DMS153 (cell line): Measurements from ENCODE around the gene PTPN6.

ENCODE experiments used
- DNase-seq: peaks from one replicate; lab custom pipeline; 2025; lab: John Stamatoyannopoulos, UW

Gene PTPN6

GRCh38 chr12:6970096-6970527, 19.0 kb downstream of the PTPN6 start:
- no peak for DNase-seq

DNA sequence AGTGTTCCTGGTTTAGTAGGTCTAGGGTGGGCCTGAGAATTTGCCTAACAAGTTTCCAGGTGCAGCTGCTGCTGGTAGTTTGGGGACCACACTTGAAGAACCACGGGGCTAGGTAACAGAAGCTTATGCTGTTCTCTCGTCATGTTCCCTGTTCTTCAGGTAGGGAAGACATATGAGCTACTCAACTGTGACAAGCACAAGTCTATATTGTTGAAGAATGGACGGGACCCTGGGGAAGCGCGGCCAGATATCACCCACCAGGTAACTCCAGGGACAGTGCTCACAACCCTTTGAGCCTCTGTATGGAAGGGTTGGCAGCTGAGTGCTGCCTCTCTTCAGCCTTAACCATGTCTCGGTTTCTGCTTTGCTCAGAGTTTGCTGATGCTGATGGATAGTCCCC, 23.0 kb downstream of the PTPN6 start:
- DNase-seq = no peak

DNA sequence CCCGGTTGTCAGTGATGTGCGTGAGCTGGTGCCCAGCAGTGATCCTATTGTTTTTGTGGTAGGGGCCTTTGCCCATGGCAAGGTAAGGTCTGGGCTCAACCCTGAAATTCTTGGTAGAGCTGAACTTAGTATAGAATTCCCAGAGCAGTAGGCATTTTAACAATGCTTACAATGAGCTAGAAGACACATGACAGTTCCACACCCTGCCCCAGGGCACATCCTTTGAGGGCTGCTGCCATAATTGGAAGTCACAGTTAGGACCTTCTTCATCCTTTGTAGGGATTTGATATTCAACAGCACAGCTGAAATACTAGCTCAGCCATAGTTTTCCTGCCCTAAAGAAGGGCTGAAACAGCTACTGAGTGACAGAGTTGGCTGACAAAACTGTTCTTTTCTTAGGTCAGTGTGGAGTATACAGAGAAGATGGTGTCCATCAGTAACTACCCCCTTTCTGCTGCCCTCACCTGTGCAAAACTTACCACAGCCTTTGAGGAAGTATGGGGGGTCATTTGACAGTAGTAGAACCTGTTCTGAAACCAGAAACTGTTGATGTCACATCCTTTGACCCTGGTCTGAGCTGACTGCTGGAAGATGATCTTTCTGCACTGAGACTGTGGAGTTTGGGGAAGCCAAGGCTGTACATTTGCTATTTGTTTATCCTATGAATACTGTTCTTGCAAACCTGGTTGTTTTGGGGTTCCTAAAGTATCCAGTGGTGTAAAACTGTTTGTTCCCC, 24.3 kb downstream of the PTPN6 start:
- DNase-seq = no peak

GRCh38 chr12:6977653-6978052, 26.5 kb downstream of the PTPN6 start:
- no peak for DNase-seq

- no peak for DNase-seq
These were observed 27.0 kb downstream of the PTPN6 start for GRCh38 chr12:6978188-6978587.

- no peak for DNase-seq
These were observed 27.5 kb downstream of the PTPN6 start for GRCh38 chr12:6978611-6979011.

- no peak for DNase-seq
These were observed 27.9 kb downstream of the PTPN6 start for GRCh38 chr12:6979021-6979420.

- no peak for DNase-seq
These were observed 28.3 kb downstream of the PTPN6 start for GRCh38 chr12:6979453-6979852.

- DNase-seq = no peak
These were observed 28.9 kb downstream of the PTPN6 start for GRCh38 chr12:6980075-6980474.

DNA sequence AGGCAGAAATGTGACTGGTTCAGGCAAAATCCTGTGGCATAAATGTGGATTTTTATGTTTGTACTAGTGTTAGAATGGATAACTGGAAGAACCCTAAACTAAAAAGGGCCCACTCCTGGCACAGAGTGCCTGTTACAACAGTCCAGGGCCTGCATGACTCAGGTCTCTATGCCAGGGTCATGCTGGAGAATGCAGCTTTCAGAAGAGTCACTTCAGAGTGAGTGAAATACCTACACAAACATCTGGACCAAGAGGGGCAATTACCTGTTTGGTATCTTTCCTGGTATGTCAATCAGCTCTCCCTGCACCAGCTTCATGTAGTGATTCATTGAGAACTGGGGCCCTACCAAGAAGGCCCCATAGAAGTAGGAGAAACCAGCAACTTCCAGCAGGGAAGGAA, 29.6 kb downstream of the PTPN6 start:
- no peak for DNase-seq

GRCh38 chr12:6981152-6982052, 30.2 kb downstream of the PTPN6 start:
- no peak for DNase-seq

- no peak for DNase-seq
These were observed 31.4 kb downstream of the PTPN6 start for GRCh38 chr12:6982532-6982931.

GRCh38 chr12:6987956-6988553, 36.9 kb downstream of the PTPN6 start:
- no peak for DNase-seq

DNA sequence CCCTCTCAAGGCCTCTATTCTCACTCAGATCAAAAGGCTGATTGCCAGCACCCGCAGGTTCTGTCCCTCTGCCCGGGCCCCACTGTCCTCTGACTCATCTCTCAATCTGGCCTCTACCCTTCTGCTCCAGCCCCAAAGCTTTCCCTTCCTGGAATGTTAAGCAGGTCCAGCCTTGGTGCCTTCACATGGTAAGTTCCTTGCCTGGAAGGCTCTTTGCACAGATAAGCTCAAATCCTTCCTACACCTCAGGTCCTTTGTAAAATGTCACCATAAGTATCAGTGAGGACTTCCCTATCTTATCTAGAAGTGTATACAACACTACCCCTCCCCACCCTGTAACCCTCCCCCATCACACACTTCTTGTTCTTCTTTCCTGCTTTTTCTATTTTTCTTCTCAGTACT, 44.9 kb downstream of the PTPN6 start:
- DNase-seq = no peak

DNA sequence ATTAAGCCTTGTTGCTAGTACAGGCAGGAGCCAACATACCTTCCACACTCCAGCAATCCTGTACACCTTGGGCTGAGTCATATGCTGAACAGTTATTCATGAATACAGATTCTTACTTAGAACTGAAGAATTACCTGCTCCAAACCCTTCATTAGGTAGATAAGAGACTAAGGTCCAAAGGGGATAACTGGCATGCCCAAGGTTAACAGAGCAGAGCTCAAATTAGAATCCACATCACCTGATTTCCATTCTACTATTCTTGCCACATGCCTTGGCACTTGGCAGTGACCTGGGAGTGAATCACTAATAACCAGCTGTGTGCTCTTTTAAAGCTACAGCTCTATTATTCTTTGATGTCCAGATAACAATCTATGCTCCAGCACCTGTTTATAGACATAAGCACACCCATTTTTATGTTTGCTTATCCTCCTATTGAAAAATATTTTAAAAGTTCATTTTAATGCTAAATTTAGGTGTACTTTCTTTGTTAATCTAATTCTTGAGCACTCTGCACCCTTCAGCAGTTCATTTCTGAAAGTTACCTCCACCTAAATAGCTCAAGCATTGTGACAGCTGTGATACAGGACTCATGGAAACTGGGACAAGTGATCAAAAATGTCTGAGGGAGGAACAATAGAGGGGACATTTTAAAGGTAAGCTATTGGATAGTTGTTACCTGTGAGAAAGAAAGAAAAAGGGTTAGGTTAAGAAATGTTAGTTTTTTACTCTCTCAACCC, 47.7 kb downstream of the PTPN6 start:
- no peak for DNase-seq

DNA sequence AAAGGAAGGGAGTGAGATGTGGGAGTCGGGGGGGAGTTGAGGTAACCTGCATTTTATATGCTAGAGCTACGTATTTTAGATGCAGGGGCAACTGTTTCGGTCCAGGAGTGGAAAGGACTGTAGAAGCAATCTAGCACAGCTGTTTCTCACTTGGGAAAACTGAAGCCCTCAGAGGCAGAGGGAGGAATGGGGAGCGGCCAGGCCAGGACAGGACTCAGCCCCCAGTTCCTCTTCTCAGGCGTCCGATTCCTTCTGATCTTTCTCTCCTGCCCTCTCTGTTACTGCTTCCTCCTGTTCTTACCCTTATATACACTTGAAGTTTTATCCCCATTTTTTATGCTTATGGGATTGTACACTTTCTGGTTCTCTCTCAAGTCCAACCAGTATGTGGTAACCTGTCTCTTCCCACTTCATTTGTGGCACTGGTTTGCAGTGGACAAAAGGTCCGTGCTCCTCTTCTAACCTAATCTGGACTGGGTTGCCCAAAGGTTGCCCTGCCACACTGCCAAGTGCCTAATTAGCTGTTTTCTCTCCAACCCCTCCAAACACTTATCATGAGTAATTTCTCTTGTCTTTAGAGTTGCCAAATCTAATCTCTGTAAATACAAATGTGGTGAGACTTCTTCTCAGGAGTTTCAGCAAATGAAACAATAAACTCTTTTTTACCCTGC, 50.9 kb downstream of the PTPN6 start:
- no peak for DNase-seq

DNA sequence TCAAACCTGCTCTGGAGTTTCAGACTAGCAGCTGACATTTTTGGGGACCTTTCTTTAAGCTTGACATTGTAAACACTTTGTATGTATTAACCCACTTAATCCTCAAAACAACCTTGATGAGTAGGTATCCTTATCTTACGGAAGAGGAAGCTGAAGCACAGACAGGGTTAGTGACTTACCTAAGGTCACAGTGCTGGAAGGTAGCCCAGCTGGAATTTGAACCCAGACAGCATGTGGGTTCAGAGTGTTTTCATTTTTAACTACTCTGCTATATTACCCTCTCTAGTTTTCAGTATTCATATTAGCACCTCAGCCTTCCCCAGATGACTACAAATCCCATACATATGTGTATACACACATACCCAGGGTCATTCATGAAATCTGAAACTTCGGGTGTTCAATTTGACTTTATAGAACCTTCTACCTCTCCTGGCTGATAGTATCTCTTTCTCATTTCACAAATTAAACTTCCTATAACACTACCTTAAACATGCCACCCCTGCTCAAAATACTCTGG, 53.2 kb downstream of the PTPN6 start:
- DNase-seq = no peak

GRCh38 chr12:7004840-7005239, 53.7 kb downstream of the PTPN6 start:
- DNase-seq = no peak

GRCh38 chr12:7005311-7005710, 54.2 kb downstream of the PTPN6 start:
- no peak for DNase-seq

GRCh38 chr12:7006639-7007038, 55.5 kb downstream of the PTPN6 start:
- no peak for DNase-seq

GRCh38 chr12:7008864-7009263, 57.7 kb downstream of the PTPN6 start:
- no peak for DNase-seq
